GM19239 (cell line): Measurements from ENCODE around the gene UBE4B.

Source experiments
- DNase-seq: peaks from one replicate; pipeline ENCODE4 v3.0.0; 2011; ENCODE audit warnings: low spot score; ENCODE audit not compliant: insufficient read length
- FAIRE-seq: peaks from 2 replicates; lab custom pipeline; 2011; peaks lifted over from hg19 to GRCh38; lab: Jason Lieb, UNC

Gene UBE4B

DNA sequence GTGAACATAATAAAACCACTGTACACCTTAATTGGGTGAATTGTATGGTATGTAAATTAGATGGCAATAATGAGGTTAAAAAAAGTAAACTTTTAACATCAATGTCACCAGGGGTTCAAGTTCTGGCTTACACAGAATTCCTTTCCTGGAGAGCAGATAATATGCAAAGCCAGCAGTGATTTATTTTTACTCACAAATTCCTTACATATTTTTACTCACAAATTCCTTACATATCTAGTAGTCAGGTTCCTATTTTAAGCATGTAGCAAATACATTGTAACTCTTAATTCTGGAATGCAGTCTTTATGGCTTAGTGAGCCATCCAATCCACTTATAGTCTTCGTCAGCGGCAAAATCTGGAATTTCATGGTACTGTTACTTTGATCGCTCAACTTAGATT, 1.3 kb upstream of the UBE4B start:
- DNase-seq = no peak
- FAIRE-seq = no peak

DNA sequence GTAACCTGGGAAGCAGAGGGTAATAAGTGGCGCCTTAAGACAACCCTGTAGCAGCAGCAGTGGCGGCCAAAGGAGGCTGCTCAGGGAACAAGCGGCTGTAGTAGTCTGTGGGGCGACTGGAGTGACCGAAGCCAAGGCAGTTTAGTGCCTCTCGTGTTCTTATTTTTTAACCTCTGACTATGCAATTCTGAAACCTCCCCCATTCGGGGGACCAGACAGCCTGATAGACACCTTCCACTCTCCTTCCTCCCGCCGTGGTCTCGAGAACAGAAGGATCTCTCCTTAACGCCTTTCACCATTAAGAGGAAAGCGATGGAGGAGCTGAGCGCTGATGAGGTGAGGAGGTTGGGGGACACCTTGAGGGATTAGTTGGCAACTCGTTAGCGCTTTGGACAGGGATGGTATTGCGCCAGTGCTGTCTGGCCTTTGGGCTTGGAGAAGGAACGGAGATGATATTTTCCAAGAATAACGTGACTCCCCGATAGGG, 644 bp downstream of the UBE4B start:
- peak; percentile 57 for FAIRE-seq
- no peak for DNase-seq

DNA sequence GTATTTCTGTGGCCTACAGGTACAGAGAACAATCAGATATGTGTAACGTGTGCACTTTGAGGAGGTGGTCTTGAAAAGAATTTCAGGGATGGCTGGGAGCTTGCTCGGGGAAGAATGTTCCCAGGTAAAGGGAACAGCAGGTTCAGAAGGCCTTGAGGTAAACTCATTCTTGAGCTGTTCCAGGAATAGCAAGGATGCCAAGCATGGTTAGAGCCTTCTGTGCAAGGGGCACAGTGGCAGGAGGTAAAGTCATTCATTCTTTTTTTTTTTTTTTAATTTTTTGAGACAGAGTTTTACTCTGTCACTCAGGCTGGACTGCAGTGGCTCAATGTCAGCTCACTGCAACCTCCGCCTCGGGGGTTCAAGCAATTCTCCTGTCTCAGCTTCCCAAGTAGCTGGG, 10.0 kb downstream of the UBE4B start:
- no peak for DNase-seq
- no peak for FAIRE-seq

DNA sequence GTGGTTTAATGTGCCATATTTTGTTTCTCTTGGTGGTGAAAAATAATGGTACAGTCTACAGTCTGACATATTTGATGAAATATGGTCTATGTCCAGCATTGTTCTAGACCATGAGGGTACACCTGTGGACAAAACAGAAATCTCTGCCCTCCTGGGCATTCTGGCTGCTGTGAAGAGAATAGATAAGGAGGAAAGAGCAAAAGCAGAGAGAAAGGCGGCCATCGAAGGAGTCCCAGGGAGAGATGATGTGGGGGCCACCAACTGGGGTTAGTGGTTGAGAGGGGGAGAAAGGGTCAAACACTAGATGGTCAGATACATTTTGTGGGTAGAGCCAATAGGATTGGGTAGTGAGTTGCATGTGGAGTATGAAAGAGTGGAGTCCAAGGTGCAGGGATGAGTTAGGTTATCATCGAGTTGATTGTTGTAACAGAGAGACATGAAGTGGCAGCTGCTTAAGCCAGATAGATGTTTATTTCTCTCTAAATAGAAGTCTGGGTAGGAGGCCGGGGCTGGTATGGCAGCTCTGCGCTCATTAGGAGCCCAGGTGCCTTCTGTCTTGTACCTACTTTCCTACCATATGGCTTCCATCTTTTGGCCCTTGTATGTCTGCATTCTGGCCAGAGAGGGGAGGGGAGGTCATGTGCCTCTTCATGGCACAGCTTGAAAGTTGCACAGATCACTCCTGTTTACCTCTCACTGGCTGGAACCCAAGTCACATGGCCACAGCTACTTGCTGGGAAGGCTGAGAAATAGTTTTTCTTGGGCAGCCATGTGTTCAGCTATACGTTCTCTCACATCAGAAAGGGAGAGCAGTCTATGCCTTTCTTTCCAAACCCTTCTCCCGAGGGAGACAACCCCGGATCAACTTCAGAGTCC, 13.0 kb downstream of the UBE4B start:
- DNase-seq (no peak), FAIRE-seq (no peak)

DNA sequence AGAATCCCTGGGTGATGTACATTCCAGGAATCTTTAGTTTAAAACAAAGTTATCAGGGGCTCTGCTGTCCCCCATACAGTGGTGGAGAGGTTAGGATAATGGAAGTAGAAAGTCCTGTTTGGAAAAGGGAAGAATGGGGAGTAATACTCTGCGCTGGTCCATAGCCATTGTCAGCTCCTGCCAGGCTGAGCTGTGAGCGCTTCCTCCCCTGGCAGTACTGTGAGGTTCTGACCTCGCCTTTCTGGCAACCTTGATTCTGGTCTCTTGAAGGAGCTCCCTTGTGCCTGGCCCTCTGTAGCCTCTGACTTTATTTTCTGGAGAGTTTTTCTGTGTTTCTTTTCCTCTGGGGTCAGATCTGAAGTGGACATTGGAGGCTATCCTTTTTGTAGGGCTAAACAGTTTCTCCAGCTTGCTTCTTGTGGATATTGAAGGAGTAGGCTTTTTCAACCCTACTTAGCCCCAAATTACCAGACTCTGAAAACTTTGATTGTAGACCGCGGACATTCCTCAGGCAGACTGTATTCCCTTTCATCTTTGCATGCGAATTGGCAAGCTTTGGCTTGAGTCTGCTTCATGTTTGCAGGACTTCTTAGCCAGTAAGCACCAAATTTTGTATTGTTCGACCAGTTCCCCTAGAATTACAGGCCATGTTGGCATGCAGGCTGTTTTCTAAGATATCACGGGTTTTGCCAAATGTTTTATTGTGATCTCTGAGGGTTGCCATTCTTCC, 13.8 kb downstream of the UBE4B start:
- FAIRE-seq (no peak), DNase-seq (no peak)

DNA sequence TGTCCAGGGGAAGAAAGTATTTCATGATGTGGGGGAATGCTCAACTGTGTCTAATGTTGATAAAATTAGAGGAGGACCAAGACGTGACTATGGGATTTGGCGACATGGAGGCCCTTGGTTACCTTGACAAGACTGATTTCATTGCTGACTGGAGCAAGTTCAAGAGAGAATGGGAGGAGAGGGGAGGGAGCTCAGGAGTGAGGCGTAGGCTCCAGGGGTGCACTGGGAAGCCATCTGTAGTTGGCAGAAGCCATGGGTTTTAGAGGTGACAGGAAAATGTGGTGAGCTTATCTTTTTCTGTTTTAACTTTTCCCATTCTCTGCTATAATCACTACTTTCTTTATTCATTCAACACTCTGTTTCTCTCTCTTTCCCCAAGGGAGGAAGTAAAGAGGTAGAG, 15.8 kb downstream of the UBE4B start:
- FAIRE-seq = no peak
- DNase-seq = no peak

DNA sequence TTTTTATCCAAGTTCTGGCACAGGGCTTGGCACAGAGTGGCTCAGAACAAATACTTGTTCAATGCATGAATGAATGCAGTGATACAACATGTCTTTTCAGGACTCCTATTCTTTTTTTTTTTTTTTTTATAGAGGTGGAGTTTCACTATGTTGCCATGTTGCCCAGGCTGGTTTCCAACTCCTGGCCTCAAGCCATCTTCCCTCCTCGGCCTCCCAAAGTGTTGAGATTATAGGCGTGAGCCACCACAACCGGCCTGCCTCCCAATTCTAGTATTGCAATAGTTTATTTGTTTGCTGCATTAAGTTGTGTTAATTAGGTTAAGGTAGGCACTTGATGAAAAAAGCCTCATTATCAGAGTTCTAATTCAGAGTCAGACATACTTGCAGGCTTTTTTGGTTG, 17.9 kb downstream of the UBE4B start:
- DNase-seq = no peak
- no peak for FAIRE-seq

DNA sequence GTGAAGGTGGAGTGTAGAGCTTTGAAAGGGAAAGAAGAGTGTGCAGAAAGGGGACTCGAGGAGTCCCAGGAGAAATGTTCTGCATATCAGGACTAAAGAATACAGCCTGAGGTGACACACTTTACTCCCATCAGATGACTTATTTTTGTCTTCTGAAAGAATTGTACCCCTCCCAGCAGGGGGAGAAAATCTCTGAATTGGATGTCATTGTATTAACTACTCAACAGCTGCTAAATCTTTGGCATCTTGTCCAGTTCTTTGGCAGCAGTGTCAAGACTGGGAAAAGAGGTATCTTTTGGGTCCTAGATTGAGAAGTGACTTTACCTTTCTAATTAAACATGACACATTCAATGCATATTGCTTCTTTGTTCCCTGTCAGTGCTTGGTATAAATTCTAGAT, 18.9 kb downstream of the UBE4B start:
- DNase-seq (no peak), FAIRE-seq (no peak)

DNA sequence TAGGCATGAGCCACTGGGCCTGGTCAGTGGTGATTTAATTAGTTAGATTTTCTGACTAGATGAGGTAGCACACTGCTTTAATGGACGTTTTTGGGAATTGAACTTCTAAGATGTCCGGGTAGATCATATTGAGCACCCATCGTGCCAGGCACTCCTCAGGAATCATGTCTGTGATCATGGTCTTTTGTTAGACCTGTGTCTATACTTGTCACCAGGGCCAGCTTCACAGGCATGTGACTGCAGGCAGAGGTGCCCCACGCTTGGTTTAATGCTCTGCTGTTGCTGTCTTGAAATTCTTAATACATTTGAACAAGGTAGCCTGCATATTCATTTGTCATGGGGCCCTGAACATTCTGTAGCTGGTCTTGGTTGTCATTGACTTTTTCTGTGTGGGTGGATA, 19.6 kb downstream of the UBE4B start:
- DNase-seq (no peak), FAIRE-seq (no peak)

DNA sequence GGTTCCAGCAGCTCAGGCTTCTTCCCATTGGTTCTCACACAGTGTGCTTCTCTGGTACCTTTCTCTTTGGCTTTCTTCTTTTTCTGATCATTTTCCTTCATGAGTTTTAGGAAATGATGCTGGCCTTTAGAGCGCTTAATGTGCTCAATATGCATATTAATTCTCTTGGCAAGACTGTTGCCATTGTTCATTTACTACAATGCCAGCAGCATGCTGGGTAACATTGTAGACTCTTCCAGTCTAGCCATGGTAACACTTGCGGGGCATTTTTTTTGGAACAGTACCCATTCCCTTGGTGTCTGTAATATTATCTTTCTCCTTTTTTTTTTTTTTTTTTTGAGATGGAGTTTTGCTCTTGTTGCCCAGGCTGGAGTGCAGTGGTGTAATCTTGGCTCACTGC, 21.7 kb downstream of the UBE4B start:
- FAIRE-seq = no peak
- DNase-seq = no peak

DNA sequence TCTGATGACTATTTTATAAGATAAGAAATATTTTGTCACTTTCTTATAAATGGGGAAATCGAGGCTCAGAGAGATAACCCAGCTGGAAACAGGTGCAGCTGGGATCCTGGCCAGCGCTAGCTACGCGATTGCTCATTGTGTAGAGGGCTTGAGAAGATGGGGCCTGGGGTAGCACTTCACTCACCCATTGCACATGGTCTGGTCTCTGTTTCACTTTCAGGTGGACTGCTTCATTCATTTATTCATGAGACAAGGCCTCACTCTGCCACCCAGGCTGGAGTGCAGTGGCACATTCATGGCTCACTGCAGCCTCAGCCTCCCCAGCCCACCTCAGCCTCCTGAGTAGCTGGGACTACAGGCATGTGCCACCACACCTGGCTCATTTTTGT, 23.8 kb downstream of the UBE4B start:
- DNase-seq (no peak), FAIRE-seq (no peak)

DNA sequence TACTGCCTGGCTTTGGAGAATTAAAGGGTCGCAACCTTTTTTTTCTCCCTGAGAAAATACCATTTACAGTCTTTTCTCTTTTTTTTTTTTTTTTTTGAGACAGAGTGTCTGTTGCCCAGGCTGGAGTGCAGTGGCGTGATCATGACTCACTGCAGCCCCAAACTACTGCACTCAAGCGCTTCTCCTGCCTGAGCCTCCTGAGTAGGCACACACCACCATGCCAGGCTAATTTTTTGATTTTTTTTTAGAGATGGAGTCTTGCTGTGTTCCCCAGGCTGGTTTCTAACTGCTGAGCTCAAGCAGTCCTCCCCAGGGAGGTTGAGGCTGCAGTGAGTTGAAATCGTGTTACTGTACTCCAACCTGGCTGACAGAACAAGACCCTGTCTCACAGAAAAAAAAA, 24.6 kb downstream of the UBE4B start:
- DNase-seq = no peak

DNA sequence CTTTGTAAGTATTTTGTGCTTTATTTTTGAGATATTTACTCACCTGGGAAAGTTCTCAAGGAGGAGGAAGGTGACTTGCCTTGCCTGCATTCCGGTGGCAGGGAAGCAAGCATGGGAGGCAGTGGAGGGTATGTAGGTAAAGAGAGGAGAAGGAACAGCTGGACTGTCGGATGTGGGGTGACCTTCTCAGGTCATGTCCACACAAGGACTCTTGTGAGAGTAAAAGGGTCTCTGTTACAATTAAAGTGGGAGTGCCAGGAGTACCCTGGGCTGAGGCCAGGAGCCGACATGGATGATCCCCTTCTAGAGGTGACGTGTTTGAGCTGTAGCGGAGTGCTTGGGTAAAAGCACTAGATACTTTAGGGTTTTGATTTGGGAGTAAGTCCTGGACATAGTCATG, 25.0 kb downstream of the UBE4B start:
- DNase-seq = no peak
- FAIRE-seq = no peak

More for the DNA sequence above, 24.6 kb downstream of the UBE4B start:
- FAIRE-seq = no peak

DNA sequence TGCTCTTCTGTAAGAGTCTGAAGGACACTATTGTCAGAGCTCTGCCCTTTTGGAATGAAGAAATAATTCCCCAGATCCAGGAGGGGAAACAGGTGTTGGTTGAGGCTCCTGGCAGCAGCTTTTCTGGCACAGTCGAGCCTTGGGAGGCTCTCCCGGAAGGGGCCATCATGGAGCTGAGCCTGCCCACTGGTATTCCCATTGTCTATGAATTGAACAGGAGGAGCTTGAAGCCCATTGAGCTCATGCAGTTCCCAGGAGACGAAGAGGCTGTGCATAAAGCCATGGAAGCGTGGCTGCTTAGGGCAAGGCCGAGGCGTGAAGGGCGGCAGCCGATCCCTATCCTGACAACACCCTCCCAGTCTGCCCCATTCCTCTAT, 26.6 kb downstream of the UBE4B start:
- DNase-seq (no peak), FAIRE-seq (no peak)

DNA sequence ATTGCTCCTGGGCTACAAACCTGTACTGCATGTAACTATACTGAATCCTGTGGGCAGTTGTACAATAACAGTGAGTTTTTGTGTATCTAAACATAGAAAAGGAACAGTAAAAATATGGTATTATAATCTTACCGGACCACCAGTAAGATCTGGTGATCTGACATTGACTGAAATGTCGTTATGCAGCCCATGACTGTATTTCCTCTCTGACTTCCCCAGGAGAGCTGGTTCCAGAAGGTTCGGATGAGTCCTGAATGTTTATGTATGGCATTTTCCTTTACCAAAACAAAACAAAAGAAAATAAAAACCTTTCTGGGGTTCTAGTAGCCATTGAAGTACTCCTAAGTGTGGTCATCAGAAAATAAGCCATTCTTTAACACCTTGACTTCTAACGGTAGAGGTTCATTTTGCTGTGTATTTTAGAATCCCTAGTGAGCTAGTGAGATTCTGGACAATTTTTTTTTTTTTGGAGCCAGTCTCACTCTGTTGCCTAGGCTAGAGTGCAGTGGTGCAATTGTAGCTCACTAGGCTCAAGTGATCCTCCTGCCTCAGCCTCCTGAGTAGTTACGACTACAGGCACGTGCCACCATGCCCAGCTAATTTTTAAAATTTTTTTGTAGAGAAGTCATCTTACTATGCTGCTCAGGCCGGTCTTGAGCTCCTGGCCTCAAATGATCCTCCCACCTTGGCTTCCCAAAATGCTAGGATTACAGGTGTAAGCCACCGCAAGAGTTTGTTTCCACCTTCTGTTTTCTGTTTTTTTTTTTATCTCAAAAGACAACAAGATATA, 27.7 kb downstream of the UBE4B start:
- FAIRE-seq = no peak
- DNase-seq = no peak

DNA sequence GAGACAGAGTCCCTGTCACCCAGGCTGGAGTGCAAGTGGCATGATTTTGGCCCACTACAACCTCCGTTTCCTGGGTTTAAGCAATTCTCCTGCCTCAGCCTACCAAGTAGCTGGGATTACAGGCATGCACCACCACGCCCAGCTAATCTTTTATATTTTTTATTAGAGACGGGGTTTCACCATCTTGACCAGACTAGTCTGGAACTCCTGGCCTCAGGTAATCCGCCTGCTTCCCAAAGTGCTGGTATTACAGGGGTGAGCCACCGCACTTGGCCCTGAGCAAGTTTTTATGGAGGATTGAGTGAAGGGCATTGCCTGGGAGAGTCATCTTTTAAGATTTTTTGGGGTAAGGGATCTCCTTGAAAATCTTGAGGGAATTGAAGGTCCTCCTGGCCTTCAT, 28.5 kb downstream of the UBE4B start:
- DNase-seq = no peak
- FAIRE-seq = no peak

DNA sequence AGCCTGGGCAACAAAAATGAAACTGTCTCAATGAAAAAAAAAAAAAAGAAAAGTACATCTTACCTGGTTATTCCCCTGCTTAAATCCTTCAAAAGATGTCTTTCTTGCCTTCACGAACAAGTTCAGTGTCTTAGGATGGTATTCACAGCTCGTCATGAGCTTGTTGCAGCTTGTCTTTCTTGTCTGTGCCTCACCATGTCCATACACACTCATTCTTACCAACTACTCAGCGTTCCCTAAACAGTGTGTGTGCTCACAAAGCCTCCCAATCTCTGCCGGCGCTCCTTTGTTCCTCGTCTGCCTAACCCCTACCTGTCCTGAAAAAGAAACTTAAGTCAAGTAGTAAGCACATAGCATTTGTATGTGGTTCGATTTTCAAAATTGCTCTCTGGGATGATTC, 31.1 kb downstream of the UBE4B start:
- FAIRE-seq = no peak

DNA sequence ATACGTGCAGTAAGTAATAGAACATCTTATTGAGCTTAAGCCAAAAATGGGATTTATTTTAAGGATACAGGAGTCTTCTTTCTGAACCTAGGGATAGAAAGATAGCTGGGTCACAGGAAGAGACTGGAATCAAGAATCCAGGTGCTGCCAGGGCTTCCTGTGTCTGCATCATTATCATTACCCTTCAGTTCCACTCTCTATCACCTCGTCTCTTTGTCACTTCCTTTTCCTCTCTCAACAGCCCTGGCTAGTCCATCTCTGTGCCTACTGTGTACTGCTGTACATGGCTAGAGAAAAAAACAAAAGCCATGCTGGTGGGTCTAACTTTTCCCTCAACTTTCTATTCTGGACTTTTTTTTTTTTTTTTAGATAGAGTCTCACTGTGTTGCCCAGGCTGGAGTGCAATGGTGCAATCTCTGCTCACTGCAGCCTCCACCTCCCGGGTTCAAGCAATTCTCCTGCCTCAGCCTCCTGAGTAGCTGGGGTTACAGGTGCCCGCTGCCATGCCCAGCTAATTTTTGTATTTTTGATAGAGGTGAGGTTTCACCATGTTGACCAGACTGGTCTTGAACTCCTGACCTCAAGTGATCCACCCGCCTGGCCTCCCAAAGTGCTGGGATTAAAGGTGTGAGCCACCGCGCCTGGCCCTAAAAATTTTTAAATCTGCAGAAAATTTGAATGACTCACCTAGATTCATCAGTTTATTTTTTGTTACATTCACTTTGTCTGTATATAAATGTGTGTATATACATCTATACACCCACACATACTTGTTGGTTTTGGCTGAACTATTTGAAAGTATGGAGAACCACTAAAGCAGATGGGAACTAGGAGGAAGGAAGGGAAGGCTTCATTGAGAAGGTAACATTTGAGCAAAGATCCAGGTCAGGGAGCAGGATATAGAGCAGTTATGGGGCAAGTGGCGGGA, 31.9 kb downstream of the UBE4B start:
- FAIRE-seq = no peak
- DNase-seq = no peak

More for the DNA sequence above, 31.1 kb downstream of the UBE4B start:
- no peak for DNase-seq

DNA sequence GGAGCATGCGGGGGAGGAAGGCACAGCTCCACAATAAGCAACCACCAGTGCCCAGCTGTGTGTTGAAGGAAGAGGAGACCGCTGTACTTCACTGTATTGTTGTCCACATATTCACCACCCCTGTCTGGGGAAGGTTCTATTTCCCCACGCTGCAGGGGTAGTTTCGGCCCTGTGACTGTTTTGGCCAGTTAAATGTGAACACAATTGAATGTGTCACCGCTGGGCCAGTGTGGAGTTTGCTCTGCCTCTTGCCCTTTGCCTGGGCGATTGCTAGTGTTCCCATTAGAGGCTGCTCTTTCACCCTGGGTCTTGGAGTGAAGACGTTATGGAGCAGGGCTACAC, 32.6 kb downstream of the UBE4B start:
- no peak for DNase-seq
- FAIRE-seq = no peak

DNA sequence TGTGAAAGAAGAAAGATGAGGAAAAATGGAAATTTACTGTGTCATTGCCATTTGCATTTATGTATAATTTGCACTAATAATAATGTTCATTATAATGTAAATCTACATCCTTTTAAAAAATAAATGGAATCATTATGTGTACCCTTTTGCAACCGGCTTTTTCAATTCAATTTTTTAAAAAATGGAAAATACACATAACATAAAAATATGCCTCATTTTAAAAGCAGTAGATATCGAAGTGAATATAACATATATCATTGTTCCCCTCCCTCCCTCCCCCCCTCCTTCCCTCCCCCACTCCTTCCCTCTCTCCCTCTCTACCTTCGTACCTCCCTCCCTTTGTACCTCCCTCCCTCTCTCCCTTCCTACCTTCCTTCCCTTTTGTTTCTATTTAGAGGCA, 33.0 kb downstream of the UBE4B start:
- DNase-seq = no peak
- no peak for FAIRE-seq
